Adrenal gland (tissue), 12 donors: Measurements from ENCODE around the gene COQ3. TPM values are rescaled to one million over a fixed set of nuclear protein-coding genes. Genes with fewer than 3 reads are reported as not detected.

ENCODE experiments used
- DNase-seq, 7 donors: peaks; one replicate each; pipeline ENCODE4 v3.0.0-alpha.2; 2019 to 2020
- H3K27ac ChIP-seq, 5 donors: fragments of 200-600 bp; sonication (generic) in 4 of 5; 1 replicate in 3 of 5; 2 replicates in 2 of 5; pipeline versions ENCODE4 v1.5.1 to v1.8.0; 2016 to 2020; ENCODE audit warnings: mild to moderate bottlenecking in 1 of 5
- H3K27me3 ChIP-seq: fragments of 200-600 bp; 2 replicates; pipeline ENCODE4 v1.8.0; 2021
- H3K36me3 ChIP-seq, 2 donors: fragments of 200-600 bp; replicated peaks in 1 of 2; 1 replicate in 1 of 2; 2 replicates in 1 of 2; pipeline versions ENCODE4 v1.5.1 to v1.8.0; 2018 to 2022
- H3K4me1 ChIP-seq, 2 donors: fragments of 200-600 bp; replicated peaks in 1 of 2; 1 replicate in 1 of 2; 2 replicates in 1 of 2; pipeline versions ENCODE4 v1.5.1 to v1.8.0; 2018 to 2021
- H3K4me3 ChIP-seq, 4 donors: fragments of 200-600 bp; sonication (generic) in 3 of 4; one replicate each; pipeline ENCODE4 v1.5.1; 2016 to 2018
- H3K9me3 ChIP-seq, 3 donors: fragments of 200-600 bp; sonication (generic) in 1 of 3; replicated peaks in 1 of 3; 1 replicate in 2 of 3; 2 replicates in 1 of 3; pipeline versions ENCODE4 v1.5.1 to v1.8.0; 2016 to 2021
- CTCF ChIP-seq, 6 experiments: fragments of 450-650 bp in 4 of 6; fragments of 200-600 bp in 2 of 6; sonication (generic) in 1 of 6; IDR thresholded peaks; 1 replicate in 5 of 6; 2 replicates in 1 of 6; pipeline versions ENCODE4 v1.5.1 to v1.8.0; 2016 to 2021; ENCODE audit warnings: antibody characterized with exemption in 6 of 6, mild to moderate bottlenecking in 2 of 6, moderate library complexity in 1 of 6
- POLR2A ChIP-seq, 2 donors: fragments of 450-650 bp; IDR thresholded peaks; one replicate each; pipeline ENCODE4 v1.6.1; 2017; ENCODE audit warnings: antibody characterized with exemption in 2 of 2, mild to moderate bottlenecking in 2 of 2, moderate library complexity in 1 of 2
- WGBS, 4 donors: extraction: QIAGEN DNeasy Blood & Tissue Kit in 2 of 4; methylation state at CpG; one replicate each; pipeline versions ENCODE4 v1.1.5 to v1.1.7; 2013 to 2017; 5-methylcytosine and 5-hydroxymethylcytosine counted together
- intact Hi-C, 2 donors: fragments of 100-400 bp; cut with DNase I; formaldehyde crosslinking; loops; one replicate each; pipeline versions ENCODE4 v1.14.1 to v1.15.0; 2022 to 2023
- polyA plus RNA-seq, 3 donors: library from polyadenylated mRNA; stranded (reverse); fragments of 200-250 nt in 2 of 3; fragments of 350-450 nt in 1 of 3; fragmentation: Illumina TruSeq in 1 of 3; extraction: RNeasy Lipid Tissue Mini Kit (QIAGEN cat#74804) in 1 of 3; gene quantifications; one replicate each; pipeline ENCODE4 v1.2.3, GENCODE V29; 2013 to 2014
- total RNA-seq, 9 donors: library from RNA; depleted of rRNA in 4 of 9; stranded (reverse); fragments of >200 nt in 4 of 9; fragments of 120-200 nt in 1 of 9; fragmentation: NEBNext Ultra II Directional in 1 of 9; extraction: Animal tissue kit (Norgen Biotek cat#: 25700) in 1 of 9; gene quantifications; one replicate each; pipeline versions ENCODE4 v1.1.0 to v1.2.4, GENCODE V29; 2013 to 2023
- donor health status: healthy with polysubstance abuse.
- donor health status: Bipolar disorder and iron deficiency.
- donor health status: DM: yes; HTN: yes; CAD: no.
- donor health status: DM: no; HTN: no; CAD: no.
- donor health status: DM: no; HTN: no; CAD: no.
- donor health status: DM: yes; HTN: yes; CAD: no.

The COQ3 gene
- total and polyA plus RNA-seq, 12 donors, result 2.9 to 25.8 (median 9.5) TPM

GRCh38 chr6:99356641-99357040 lies 37.4 kb downstream of the COQ3 start:
- no peak for DNase-seq
- Histone ChIP-seq H3K4me3 (no peak overlapping the region), H3K27me3 (peaks cover 3% of the 10 kb centered on the region), H3K27ac (no peak overlapping the region), H3K36me3 (no peaks in the 10 kb centered on the region), H3K4me1 (no peaks in the 10 kb centered on the region), H3K9me3 (no peaks in the 10 kb centered on the region)
- WGBS, 4 donors, result 50 to 71% (median 69%) methylated on average over 1 of the region's 1 CpG
- TF ChIP-seq POLR2A (IDR thresholded peaks at IDR 0.05), result no peak
- no peak for TF ChIP-seq CTCF (IDR thresholded peaks at IDR 0.05)
- intact Hi-C loops, result no loop called here

DNA sequence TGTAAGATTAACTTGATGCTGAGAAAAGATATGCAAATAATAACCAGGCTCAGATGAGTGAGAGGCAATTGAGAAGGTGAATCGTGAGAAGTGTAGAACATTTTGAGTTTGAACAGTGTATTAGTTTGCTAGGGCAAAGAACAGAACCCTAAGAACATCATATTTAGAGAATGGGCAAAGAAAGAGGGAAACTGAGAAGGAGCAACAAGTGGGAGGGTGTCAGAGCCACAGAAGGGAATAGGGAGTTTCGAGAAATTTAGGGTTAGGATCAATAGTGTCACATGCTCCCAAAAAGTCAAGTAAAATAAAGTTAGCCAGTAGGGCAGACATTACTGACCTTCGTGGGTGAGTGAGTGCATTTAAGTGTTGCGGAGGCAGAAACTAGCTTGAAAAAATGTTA lies 39.0 kb downstream of the COQ3 start:
- Histone ChIP-seq H3K4me1 (peaks cover 0 to 3% of the 10 kb centered on the region in 2 donors), H3K9me3 (no peaks in the 10 kb centered on the region), H3K4me3 (no peak overlapping the region), H3K27me3 (peaks cover 3% of the 10 kb centered on the region), H3K27ac (no peak overlapping the region), H3K36me3 (no peaks in the 10 kb centered on the region)
- TF ChIP-seq POLR2A (IDR thresholded peaks at IDR 0.05), result no peak
- no peak for TF ChIP-seq CTCF (IDR thresholded peaks at IDR 0.05)
- intact Hi-C loops, result no loop called here
- no peak for DNase-seq
- WGBS, 4 donors, result 53 to 75% (median 67%) methylated on average over 4 of the region's 4 CpGs

- 68 to 74% (median 71%) methylated on average over 9 of the region's 9 CpGs for WGBS, 4 donors
- Histone ChIP-seq H3K4me1 (peaks cover 0 to 6% of the 10 kb centered on the region in 2 donors), H3K27me3 (peaks cover 7% of the 10 kb centered on the region), H3K27ac (no peak overlapping the region), H3K4me3 (no peak overlapping the region), H3K36me3 (no peaks in the 10 kb centered on the region), H3K9me3 (no peaks in the 10 kb centered on the region)
- TF ChIP-seq POLR2A (IDR thresholded peaks at IDR 0.05) (no peak), CTCF (IDR thresholded peaks at IDR 0.05) (no peak)
- DNase-seq, result no peak
- intact Hi-C loops, result no loop called here
These were observed 40.9 kb downstream of the COQ3 start for GRCh38 chr6:99353126-99353525.

- no peak overlapping the region for H3K27ac ChIP-seq
- peak in 1 of 7 donors; percentile 53 for DNase-seq
- peaks cover 10% of the 10 kb centered on the region for H3K27me3 ChIP-seq
- TF ChIP-seq CTCF (IDR thresholded peaks at IDR 0.05) (no peak), POLR2A (IDR thresholded peaks at IDR 0.05) (no peak)
- H3K4me1 ChIP-seq, result peaks cover 0 to 6% of the 10 kb centered on the region in 2 donors
- intact Hi-C loops, result no loop called here
- H3K36me3 ChIP-seq, result no peaks in the 10 kb centered on the region
- WGBS, 4 donors, result 25 to 34% (median 30%) methylated on average over 10 of the region's 10 CpGs
- no peak overlapping the region for H3K4me3 ChIP-seq
- H3K9me3 ChIP-seq, result no peaks in the 10 kb centered on the region
These were observed 43.4 kb downstream of the COQ3 start for GRCh38 chr6:99350573-99350972.
